HG02678 (cell line): ENCODE results near the gene TMEM9B.

Experiments used
- ATAC-seq: cut with Tn5 transposase; IDR thresholded peaks from one replicate; pipeline ENCODE4 v1.9.1; 2021; ENCODE audit warnings: mild to moderate bottlenecking, moderate library complexity; ENCODE audit not compliant: unreplicated experiment

Gene TMEM9B

GRCh38 chr11:8932564-8933180 is 31.6 kb downstream of the TMEM9B start, which contains the start of gene C11orf16:
C11orf16 (minus strand) TSS chr11:8932947; CDS start chr11:8932308, 639 bp downstream.
- ATAC-seq: no peak

DNA sequence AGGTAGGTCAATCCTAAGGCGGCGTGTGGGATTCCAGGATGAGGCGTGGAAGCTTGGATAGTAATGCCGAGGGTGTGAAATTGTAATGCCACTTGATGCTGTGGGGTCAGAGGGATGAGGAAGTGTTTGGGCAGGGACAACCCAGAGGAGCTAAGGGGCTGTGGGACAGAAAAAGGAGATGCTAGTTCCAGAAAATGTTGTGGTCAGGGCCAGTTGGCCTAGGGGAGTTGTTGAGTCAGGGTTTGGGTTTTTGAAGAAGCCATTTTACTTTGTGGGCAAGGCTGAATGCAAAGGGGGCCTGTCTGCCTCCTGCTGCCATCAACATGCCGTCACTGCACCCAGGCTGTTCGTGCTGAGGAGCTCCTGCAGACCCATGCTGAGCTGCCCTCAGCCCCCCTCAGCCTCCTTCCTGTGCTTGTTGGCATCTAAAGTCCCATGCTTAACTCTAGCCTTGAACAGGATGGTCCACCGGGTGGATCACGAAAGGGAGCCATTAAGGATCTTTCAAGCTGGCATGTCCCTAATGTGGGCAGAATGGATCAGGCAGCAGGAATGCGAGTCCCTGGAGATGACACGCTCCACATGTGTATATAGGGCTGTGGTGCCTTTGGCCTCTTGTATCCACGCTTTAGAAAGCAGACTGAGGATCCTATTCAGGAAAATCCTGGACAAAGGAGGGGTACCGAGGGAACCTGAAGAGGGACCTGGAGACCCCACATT is 33.6 kb downstream of the TMEM9B start:
- no peak for ATAC-seq

DNA sequence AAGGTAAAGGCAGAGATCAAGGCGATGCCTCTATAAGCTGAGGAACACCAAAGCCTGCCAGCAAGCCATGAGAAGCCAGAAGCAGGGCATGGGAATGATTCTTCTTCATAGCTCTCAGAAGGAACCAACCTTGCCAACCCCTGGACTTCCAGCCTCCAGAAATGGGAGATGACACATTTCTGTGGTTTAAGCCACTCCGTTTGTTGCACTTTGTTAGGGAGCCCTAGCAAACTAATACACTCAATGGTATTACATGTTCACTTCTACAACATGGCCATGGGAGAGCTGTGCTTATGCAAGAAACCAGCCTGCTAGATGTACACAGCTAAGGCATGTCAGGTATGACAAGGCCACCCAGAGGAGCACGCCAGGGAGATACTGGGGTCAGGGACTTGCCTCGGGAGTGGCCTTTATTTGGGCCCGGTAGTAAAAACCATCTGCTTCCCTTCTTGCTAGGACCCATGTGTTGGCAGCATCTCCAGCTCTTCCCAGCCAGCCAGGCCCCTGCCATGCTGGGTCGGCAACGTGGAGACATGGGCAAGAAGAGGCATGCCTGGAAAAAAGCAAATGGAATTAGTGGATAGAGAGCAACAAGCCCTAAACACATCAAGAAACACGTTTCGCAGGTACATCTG is 35.1 kb downstream of the TMEM9B start:
- ATAC-seq: no peak

GRCh38 chr11:8928205-8928604 is 36.0 kb downstream of the TMEM9B start:
- ATAC-seq: no peak

GRCh38 chr11:8927233-8927632 is 37.0 kb downstream of the TMEM9B start:
- no peak for ATAC-seq

DNA sequence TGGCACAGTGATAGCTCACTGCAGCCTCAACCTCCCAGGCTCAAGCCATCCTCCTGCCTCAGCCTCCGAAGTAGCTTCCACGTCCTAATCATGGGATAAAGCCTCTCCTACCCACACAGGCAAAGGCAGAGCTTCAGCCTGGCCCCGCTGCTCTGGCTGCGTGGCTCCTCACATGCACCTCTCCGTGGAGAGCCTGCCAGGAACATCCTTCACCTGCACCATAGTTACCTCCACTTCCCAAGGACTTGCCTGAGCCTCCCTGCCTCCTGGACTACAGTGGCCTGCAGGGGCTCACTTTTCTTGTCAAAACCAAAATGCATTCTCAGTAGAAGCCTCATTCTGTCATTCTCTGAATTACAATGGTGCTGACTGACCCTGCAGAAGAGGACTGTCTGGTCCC is 38.0 kb downstream of the TMEM9B start:
- ATAC-seq: no peak

DNA sequence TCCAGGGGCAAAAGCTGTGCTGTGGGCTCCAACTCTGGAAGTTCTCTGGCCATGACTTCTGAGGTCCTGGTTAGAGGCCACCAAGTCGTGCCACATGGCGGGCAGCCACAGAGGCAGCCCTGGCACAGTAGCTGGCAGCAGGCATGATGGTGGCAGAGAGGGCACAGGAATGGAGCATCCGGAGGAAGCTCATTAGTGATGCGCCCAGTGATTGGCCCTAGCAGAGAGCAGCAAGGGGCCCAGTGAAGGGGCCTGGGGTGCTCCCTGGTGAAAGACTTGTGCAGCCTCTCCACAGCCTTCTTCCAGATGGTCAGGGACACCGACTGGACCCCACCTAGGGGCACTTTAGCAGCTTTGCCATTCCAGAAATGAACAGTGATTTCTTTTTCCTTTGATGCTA is 38.5 kb downstream of the TMEM9B start:
- no peak for ATAC-seq

GRCh38 chr11:8922691-8923090 is 41.6 kb downstream of the TMEM9B start:
- ATAC-seq: no peak

- ATAC-seq: no peak
These were observed 47.0 kb downstream of the TMEM9B start for GRCh38 chr11:8917157-8917825.

DNA sequence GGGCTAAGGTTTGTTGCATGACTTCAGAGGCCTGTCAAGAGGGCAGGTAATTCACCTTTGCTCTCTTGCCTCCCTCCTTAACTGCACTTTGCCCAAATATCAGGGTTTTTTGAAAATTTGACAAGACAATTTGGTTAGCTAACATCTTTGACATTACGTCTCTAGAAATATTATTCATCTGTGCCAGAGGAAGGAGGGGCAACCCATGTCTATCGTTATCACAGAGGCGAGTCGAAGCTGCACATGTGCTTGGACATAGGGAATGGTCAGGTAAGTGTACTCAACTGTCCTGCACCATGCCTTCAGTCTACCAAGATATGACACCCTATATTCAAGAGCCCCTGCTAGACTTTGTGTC is 49.6 kb downstream of the TMEM9B start:
- no peak for ATAC-seq

DNA sequence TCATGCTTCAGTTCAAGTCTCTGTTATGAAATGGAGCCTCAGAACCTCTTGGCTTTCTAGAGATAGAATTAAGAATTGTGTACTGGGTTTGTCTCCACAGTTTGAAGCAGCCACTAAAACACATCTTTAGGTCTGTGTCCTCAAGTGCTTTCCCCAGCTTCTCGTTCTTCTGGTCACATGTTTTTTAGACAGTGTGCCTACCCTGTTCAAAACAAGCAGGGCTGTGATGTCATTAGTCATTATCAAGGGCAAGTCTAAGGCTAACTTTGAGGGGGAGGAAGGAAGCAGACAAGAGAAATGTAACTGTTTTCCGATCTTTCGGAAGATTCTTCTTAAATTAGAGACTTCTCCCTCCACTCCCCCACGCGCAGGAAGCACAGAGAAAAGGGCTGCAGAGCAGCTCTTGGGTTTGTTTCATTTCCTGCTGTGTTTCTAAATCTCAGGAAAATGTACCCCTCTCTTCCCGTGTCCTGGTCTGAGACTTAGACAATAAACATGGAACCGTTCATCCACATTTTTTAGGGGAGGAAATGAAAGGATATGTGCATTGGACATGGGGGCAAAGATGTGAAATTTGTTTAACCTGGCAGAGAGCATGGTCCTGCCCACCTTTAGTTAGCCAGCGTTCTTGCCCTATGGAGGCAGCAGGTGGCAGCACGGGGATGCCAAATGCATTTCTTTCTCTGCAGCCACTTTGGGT is 50.1 kb downstream of the TMEM9B start:
- peak; percentile 38 for ATAC-seq

DNA sequence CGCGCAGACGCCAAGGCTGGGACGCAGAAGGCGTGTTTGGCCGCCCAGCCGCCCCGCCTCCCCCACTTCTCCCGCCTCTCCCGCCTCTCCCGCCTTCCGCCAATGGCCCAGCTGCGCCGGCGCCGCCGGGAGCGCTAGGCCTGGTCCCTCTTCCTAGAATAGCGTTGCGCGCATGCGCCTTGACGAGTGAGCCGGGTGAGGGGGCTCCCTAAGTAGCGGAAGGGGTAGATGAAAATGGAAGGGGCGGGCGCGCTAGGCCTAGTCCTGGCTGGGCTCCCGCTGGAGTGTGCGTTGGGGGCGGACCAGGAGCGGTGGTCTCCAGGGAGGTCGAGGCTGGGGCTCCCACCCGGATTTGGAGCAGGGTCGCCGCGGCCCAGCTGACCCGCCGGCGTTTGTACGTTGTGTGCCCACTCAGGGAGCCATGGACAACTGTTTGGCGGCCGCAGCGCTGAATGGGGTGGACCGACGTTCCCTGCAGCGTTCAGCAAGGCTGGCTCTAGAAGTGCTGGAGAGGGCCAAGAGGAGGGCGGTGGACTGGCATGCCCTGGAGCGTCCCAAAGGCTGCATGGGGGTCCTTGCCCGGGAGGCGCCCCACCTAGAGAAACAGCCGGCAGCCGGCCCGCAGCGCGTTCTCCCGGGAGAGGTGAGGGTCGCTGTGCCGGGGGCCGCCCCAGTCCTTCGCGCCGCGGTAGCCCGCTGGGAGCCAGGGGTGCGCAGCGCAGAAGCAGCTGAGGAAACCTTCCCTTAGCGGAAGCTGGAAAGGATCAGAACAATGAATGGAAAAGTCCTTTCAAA is 53.0 kb downstream of the TMEM9B start, which contains the start of gene AKIP1:
TSS of gene AKIP1 (plus strand) at position 161 of the 795 bp plus-strand sequence. CDS start at position 422, 261 bp downstream.
- peak; percentile 73 for ATAC-seq

DNA sequence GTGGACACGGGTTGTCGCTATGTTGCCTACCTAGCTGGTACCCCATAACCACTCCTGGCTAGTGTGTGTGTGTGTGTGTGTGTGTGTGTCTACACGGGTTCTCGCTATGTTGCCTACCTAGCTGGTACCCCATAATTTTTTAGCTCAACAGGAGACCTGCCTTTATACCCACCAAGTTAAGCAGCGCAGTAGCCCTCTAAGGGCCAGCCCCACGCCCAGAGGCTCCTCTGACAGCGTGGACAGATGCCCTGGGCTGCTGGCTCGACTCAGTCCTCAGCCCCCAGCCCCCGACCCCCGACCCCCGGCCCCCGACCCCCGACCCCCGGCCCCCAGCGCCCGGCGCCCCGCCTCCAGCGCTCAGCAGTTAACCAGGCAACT is 53.6 kb downstream of the TMEM9B start:
- peak; percentile 5 for ATAC-seq

GRCh38 chr11:8908099-8908498 is 56.1 kb downstream of the TMEM9B start:
- no peak for ATAC-seq

GRCh38 chr11:8907116-8907515 is 57.1 kb downstream of the TMEM9B start:
- ATAC-seq: no peak

GRCh38 chr11:8905528-8906165 is 58.6 kb downstream of the TMEM9B start:
- no peak for ATAC-seq

- no peak for ATAC-seq
These were observed 65.0 kb downstream of the TMEM9B start for GRCh38 chr11:8899119-8899753.
